Osteoblast (primary cell): Measurements from ENCODE around the gene RIN3. TPM values are rescaled to one million over a fixed set of nuclear protein-coding genes. Genes with fewer than 3 reads are reported as not detected.

ENCODE experiments used
- DNase-seq: peaks from one replicate; pipeline ENCODE4 v3.0.0; 2011; ENCODE audit warnings: low spot score, mixed read lengths; ENCODE audit not compliant: insufficient read length; ENCODE audit errors: missing footprints
- H2AFZ ChIP-seq: 2 replicates; pipeline ENCODE4 v1.6.0; 2011; ENCODE audit warnings: mild to moderate bottlenecking, low read length
- H3K27ac ChIP-seq: 2 replicates; pipeline ENCODE4 v1.5.1; 2011; ENCODE audit warnings: mild to moderate bottlenecking, low read depth, low read length, moderate library complexity
- H3K27me3 ChIP-seq: 2 replicates; pipeline ENCODE4 v1.6.0; 2012; ENCODE audit warnings: mild to moderate bottlenecking, control low read depth, inconsistent platforms, low read length, moderate library complexity; ENCODE audit not compliant: insufficient read depth
- H3K36me3 ChIP-seq: 2 replicates; pipeline ENCODE4 v1.5.1; 2011; ENCODE audit warnings: mild to moderate bottlenecking, low read length, control low read depth, moderate library complexity; ENCODE audit not compliant: insufficient read depth
- H3K4me1 ChIP-seq: 2 replicates; pipeline ENCODE4 v1.5.1; 2011; ENCODE audit warnings: mild to moderate bottlenecking, low read length, control low read depth, moderate library complexity; ENCODE audit not compliant: insufficient read depth
- H3K4me2 ChIP-seq: 2 replicates; pipeline ENCODE4 v1.6.0; 2011; ENCODE audit warnings: mild to moderate bottlenecking, low read length; ENCODE audit not compliant: insufficient read depth
- H3K4me3 ChIP-seq: fragments of 200-600 bp; sonication (generic); 3 replicates; pipeline ENCODE4 v1.5.1; 2012; ENCODE audit warnings: mild to moderate bottlenecking, low read length, inconsistent platforms; ENCODE audit not compliant: insufficient read depth
- H3K79me2 ChIP-seq: 2 replicates; pipeline ENCODE4 v1.6.0; 2012; ENCODE audit warnings: mild to moderate bottlenecking, low read length, control low read depth, inconsistent platforms; ENCODE audit not compliant: insufficient read depth
- H3K9me3 ChIP-seq: 2 replicates; pipeline ENCODE4 v1.5.1; 2011; ENCODE audit warnings: low read depth, low read length, control low read depth
- H4K20me1 ChIP-seq: 2 replicates; pipeline ENCODE4 v1.6.0; 2012; ENCODE audit warnings: mild to moderate bottlenecking, low read length, control low read depth; ENCODE audit not compliant: insufficient read depth
- total RNA-seq: library from RNA; depleted of rRNA; stranded (reverse); fragments of >200 nt; gene quantifications from 2 replicates; pipeline ENCODE4 v1.2.3, GENCODE V29; 2012
- TF ChIP-seq, protein P1 (sequence below): IDR thresholded peaks from 2 replicates; pipeline ENCODE4 v1.5.1; 2011; ENCODE audit warnings: mild to moderate bottlenecking, low read depth, low read length, moderate library complexity; ENCODE audit errors: extremely low read depth

RIN3 gene
- total RNA-seq, 1 donor, result 7.6 TPM

- Histone ChIP-seq H3K36me3 (no peaks in the 10 kb centered on the region), H3K27me3 (no peaks in the 10 kb centered on the region), H3K9me3 (no peaks in the 10 kb centered on the region), H3K4me3 (no peak overlapping the region), H3K27ac (peak overlapping the region; percentile 91), H3K4me2 (peak overlapping the region; percentile 1), H3K79me2 (peaks cover 10% of the 10 kb centered on the region), H2AFZ (no peak overlapping the region), H3K4me1 (peaks cover 23% of the 10 kb centered on the region), H4K20me1 (no peaks in the 10 kb centered on the region)
- peak; percentile 93 for DNase-seq
- TF ChIP-seq, protein P1, sequence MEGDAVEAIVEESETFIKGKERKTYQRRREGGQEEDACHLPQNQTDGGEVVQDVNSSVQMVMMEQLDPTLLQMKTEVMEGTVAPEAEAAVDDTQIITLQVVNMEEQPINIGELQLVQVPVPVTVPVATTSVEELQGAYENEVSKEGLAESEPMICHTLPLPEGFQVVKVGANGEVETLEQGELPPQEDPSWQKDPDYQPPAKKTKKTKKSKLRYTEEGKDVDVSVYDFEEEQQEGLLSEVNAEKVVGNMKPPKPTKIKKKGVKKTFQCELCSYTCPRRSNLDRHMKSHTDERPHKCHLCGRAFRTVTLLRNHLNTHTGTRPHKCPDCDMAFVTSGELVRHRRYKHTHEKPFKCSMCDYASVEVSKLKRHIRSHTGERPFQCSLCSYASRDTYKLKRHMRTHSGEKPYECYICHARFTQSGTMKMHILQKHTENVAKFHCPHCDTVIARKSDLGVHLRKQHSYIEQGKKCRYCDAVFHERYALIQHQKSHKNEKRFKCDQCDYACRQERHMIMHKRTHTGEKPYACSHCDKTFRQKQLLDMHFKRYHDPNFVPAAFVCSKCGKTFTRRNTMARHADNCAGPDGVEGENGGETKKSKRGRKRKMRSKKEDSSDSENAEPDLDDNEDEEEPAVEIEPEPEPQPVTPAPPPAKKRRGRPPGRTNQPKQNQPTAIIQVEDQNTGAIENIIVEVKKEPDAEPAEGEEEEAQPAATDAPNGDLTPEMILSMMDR, result no peak
These were observed 94.3 kb downstream of the RIN3 start for GRCh38 chr14:92607702-92608429.

GRCh38 chr14:92609955-92610354, 96.4 kb downstream of the RIN3 start:
- Histone ChIP-seq H3K4me2 (no peak overlapping the region), H3K27me3 (no peaks in the 10 kb centered on the region), H3K79me2 (peaks cover 10% of the 10 kb centered on the region), H3K27ac (no peak overlapping the region), H3K4me1 (peaks cover 10% of the 10 kb centered on the region), H3K36me3 (no peaks in the 10 kb centered on the region), H4K20me1 (no peaks in the 10 kb centered on the region), H2AFZ (no peak overlapping the region), H3K4me3 (no peak overlapping the region), H3K9me3 (no peaks in the 10 kb centered on the region)
- TF ChIP-seq, protein P1, result no peak
- DNase-seq, result no peak

DNA sequence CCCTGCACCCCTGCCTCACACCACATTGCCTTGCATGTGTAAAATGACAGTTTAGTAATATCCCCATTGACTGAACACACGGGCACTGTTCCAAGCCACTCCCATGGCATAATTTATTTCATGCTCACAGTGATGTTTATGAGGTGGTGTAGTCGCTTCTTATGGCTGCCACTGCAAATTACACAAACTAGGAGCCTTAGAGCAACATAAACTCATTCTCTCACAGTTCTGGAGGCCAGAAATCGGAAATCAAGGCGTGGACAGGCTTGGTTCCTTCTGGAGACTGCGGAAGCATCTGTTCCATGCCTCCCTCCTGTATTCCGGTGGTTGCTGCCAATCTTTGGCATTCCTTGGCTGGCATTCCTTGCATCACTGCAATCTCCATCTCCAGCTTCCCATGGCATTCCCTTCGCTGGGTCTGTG, 97.3 kb downstream of the RIN3 start:
- Histone ChIP-seq H3K4me1 (peaks cover 15% of the 10 kb centered on the region), H2AFZ (no peak overlapping the region), H3K79me2 (peaks cover 7% of the 10 kb centered on the region), H3K36me3 (no peaks in the 10 kb centered on the region), H3K27ac (no peak overlapping the region), H3K4me3 (no peak overlapping the region), H4K20me1 (no peaks in the 10 kb centered on the region), H3K9me3 (no peaks in the 10 kb centered on the region), H3K27me3 (no peaks in the 10 kb centered on the region), H3K4me2 (no peak overlapping the region)
- DNase-seq, result no peak
- TF ChIP-seq, protein P1, result no peak

- no peaks in the 10 kb centered on the region for H4K20me1 ChIP-seq
- H3K79me2 ChIP-seq, result peaks cover 7% of the 10 kb centered on the region
- H3K4me2 ChIP-seq, result no peak overlapping the region
- peaks cover 10% of the 10 kb centered on the region for H3K4me1 ChIP-seq
- TF ChIP-seq, protein P1, result peak; percentile 73
- no peaks in the 10 kb centered on the region for H3K27me3 ChIP-seq
- H2AFZ ChIP-seq, result no peak overlapping the region
- H3K9me3 ChIP-seq, result no peaks in the 10 kb centered on the region
- H3K36me3 ChIP-seq, result no peaks in the 10 kb centered on the region
- no peak for DNase-seq
- H3K27ac ChIP-seq, result no peak overlapping the region
- H3K4me3 ChIP-seq, result no peak overlapping the region
These were observed 99.6 kb downstream of the RIN3 start for GRCh38 chr14:92613008-92613658.
